ENCODE data around the gene UBE2J2. TPM values are rescaled to one million over a fixed set of nuclear protein-coding genes. Genes with fewer than 3 reads are reported as not detected.
"Not testable (repeated sequence)": the region's sequence is repeated elsewhere in the genome, so short reads cannot be mapped to it uniquely, and the experiment has no call there.

Gene UBE2J2
- total RNA-seq, 1 donor from 2014 or later, result 52.0 TPM

DNA sequence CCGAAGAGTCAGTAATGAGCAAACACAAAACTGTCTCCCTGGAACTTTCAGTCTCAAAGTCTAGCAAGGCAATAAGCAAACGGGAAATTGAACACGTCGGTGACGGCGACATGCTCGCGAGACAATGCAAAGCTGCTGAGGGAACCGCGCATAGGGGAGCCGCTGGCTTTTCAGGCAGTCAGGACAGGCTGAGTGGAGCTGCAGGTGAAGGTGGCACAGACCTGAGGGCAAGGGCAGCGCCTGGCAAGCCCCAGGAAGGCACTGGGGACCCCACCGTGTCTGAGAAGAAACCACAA is 45.9 kb upstream of the UBE2J2 start:
- Mint-ChIP-seq H3K9me3 (ENCODE audit: low read depth) (no peaks in the 10 kb centered on the region), H3K4me1 (ENCODE audit: low read depth) (peaks cover 43% of the 10 kb centered on the region), H3K36me3 (ENCODE audit: low read depth) (peaks cover 7% of the 10 kb centered on the region), H3K27ac (ENCODE audit: unreplicated experiment) (no peak overlapping the region), H3K4me3 (ENCODE audit: unreplicated experiment) (no peak overlapping the region), H3K27me3 (ENCODE audit: low read depth) (no peaks in the 10 kb centered on the region)
- TF ChIP-seq, protein P1, sequence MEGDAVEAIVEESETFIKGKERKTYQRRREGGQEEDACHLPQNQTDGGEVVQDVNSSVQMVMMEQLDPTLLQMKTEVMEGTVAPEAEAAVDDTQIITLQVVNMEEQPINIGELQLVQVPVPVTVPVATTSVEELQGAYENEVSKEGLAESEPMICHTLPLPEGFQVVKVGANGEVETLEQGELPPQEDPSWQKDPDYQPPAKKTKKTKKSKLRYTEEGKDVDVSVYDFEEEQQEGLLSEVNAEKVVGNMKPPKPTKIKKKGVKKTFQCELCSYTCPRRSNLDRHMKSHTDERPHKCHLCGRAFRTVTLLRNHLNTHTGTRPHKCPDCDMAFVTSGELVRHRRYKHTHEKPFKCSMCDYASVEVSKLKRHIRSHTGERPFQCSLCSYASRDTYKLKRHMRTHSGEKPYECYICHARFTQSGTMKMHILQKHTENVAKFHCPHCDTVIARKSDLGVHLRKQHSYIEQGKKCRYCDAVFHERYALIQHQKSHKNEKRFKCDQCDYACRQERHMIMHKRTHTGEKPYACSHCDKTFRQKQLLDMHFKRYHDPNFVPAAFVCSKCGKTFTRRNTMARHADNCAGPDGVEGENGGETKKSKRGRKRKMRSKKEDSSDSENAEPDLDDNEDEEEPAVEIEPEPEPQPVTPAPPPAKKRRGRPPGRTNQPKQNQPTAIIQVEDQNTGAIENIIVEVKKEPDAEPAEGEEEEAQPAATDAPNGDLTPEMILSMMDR (IDR thresholded peaks at IDR 0.05), result no peak
- DNase-seq (ENCODE audit: low spot score), result no peak

DNA sequence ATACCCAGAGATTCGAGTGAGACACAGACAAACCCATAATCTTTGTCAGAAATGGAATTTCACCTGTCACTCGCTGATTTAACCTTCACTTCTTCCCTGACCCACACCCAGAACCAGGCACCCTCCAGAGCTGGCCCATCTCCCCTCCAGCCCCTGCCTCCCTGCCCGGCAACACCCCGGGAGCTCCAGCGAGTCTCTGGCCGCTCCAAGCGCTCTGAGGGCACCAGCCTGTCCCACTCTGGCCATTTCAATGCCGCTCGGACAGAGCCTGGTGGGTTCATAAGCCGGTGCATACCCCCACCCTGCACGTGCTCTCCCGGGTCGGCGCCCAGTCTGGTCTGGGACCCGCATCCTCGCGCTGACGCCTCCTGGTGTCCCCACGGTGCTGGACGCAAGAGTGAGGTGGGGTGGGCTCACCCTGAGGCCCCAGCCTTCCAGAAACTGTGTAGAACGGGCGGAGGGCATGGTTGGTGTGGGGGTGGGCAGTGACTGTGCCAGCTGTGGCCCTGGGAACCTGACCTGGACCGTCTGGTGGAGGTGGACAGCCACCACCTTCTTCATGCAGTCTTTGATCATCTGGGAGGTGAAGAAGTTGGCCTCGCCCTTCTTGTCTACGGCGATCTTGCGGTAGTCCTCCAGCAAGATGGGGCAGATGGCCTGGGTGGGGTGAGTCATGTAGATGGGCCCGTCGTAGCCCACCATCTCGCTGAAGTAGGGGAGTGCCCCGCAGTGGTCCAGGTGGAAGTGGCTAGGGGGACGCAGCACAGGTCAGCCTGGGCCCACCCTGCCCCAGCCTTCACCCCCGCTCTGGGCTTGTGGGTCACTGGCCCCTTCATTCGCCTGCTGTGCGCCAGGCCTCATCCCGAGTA is 45.4 kb upstream of the UBE2J2 start:
- Mint-ChIP-seq H3K27ac (ENCODE audit: unreplicated experiment) (peak overlapping the region; percentile 89), H3K4me3 (ENCODE audit: unreplicated experiment) (no peak overlapping the region), H3K9me3 (ENCODE audit: low read depth) (no peaks in the 10 kb centered on the region), H3K27me3 (ENCODE audit: low read depth) (no peaks in the 10 kb centered on the region), H3K4me1 (ENCODE audit: low read depth) (peaks cover 43% of the 10 kb centered on the region), H3K36me3 (ENCODE audit: low read depth) (peaks cover 7% of the 10 kb centered on the region)
- TF ChIP-seq, protein P1 (IDR thresholded peaks at IDR 0.05), result no peak
- DNase-seq (ENCODE audit: low spot score), result no peak

DNA sequence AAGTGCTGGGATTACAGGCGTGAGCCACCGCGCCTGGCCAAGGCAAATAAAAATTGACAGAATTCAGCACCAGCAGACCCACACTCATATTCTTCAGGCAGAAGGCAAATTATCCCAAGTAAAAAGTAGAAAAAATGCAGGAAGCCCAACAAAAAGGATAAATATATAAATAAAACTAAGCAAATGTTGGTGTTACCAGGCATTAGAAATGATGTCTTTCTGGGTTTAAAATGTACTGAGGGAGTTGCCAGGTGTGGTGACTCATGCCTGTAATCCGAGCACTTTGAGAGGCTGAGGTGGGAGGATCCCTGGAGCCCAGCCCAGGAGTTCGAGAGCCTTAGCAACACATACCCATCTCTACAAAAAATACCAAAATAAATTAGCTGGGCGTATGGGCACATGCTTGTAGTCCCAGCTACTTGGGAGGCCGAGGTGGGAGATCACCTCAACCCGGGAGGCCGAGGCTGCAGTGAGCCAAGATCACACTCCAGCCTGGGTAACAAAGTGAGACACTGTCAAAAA is 44.5 kb upstream of the UBE2J2 start:
- no peak for DNase-seq (ENCODE audit: low spot score)
- peaks cover 37% of the 10 kb centered on the region for H3K4me1 Mint-ChIP-seq (ENCODE audit: low read depth)
- H3K27me3 Mint-ChIP-seq (ENCODE audit: low read depth), result no peaks in the 10 kb centered on the region
- TF ChIP-seq, protein P1 (IDR thresholded peaks at IDR 0.05), result no peak
- H3K27ac Mint-ChIP-seq (ENCODE audit: unreplicated experiment), result peak overlapping the region; percentile 89
- H3K36me3 Mint-ChIP-seq (ENCODE audit: low read depth), result peaks cover 12% of the 10 kb centered on the region
- no peak overlapping the region for H3K4me3 Mint-ChIP-seq (ENCODE audit: unreplicated experiment)
- H3K9me3 Mint-ChIP-seq (ENCODE audit: low read depth), result no peaks in the 10 kb centered on the region

DNA sequence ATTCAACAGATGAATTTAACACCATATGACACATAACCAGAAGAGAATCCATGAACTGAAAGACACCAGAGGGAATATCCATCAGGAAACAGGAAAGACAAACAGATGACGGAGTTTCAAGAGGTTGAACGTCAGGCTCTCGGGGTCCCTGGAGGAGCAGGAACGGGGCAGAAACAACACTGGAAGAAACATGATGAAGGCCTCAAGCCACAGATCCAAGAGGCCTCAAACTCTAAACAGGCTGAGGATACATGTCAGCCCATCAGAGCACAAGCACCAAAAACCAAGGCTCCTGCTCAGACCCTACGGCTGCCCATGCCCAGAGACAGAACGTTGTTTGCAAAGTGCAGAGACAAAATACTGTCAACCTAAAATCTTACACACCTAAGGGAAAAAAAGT is 43.8 kb upstream of the UBE2J2 start:
- TF ChIP-seq, protein P1 (IDR thresholded peaks at IDR 0.05), result no peak
- no peaks in the 10 kb centered on the region for H3K27me3 Mint-ChIP-seq (ENCODE audit: low read depth)

DNA sequence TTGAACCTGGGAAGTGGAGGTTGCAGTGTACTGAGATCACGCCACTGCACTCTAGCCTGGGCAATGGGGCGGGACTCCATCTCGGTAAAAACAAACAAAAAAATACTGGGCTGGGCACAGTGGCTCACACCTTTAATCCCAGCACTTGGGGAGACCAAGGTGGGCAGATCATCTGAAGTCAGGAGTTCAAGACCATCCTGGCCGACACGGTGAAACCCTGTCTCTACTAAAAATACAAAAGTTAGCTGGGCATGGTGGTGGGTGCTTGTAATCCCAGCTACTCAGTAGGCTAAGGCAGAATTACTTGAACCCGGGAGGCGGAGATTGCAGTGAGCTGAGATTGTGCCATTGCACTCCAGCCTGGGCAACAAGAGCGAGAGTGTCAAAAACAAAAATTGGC is 42.5 kb upstream of the UBE2J2 start:
- Mint-ChIP-seq H3K36me3 (ENCODE audit: low read depth) (peaks cover 14% of the 10 kb centered on the region), H3K27ac (ENCODE audit: unreplicated experiment) (peak overlapping the region; percentile 41), H3K4me1 (ENCODE audit: low read depth) (peaks cover 24% of the 10 kb centered on the region)
- not testable (repeated sequence) for H3K9me3 Mint-ChIP-seq (ENCODE audit: low read depth); H3K4me3 Mint-ChIP-seq (ENCODE audit: unreplicated experiment); H3K27me3 Mint-ChIP-seq (ENCODE audit: low read depth); DNase-seq (ENCODE audit: low spot score)

More for the DNA sequence above, 43.8 kb upstream of the UBE2J2 start:
- Mint-ChIP-seq H3K36me3 (ENCODE audit: low read depth) (peaks cover 14% of the 10 kb centered on the region), H3K27ac (ENCODE audit: unreplicated experiment) (peak overlapping the region; percentile 89), H3K4me3 (ENCODE audit: unreplicated experiment) (no peak overlapping the region), H3K9me3 (ENCODE audit: low read depth) (no peaks in the 10 kb centered on the region), H3K4me1 (ENCODE audit: low read depth) (peaks cover 33% of the 10 kb centered on the region)
- DNase-seq (ENCODE audit: low spot score), result no peak

All from chondrocyte (in vitro differentiated cells).